ENCODE measurements around the gene ESR1. TPM values are rescaled to one million over a fixed set of nuclear protein-coding genes. Genes with fewer than 3 reads are reported as not detected.
A peak's percentile ranks its signal among the peaks of the same experiment; 100 is the strongest.

Gene ESR1
- polyA plus RNA-seq, 3 donors = 0.84 to 2.2 (median 2.0) TPM

GRCh38 chr6:152091851-152092341 lies 284.4 kb downstream of the ESR1 start:
- DNase-seq = no peak

GRCh38 chr6:152093711-152094110 lies 286.2 kb downstream of the ESR1 start:
- no peak for DNase-seq

GRCh38 chr6:152094276-152094675 lies 286.8 kb downstream of the ESR1 start:
- DNase-seq = no peak

- DNase-seq = no peak
Observed at GRCh38 chr6:152094992-152095592, 287.6 kb downstream of the ESR1 start.

- DNase-seq = peak; percentile 14
Observed at GRCh38 chr6:152096863-152097496, 289.5 kb downstream of the ESR1 start.

- DNase-seq = no peak
Observed at GRCh38 chr6:152098683-152099082, 291.2 kb downstream of the ESR1 start.

GRCh38 chr6:152099446-152100182 lies 292.1 kb downstream of the ESR1 start:
- no peak for DNase-seq

GRCh38 chr6:152100183-152100618 lies 292.7 kb downstream of the ESR1 start:
- DNase-seq = no peak

- DNase-seq = no peak
Observed at GRCh38 chr6:152107973-152108372, 300.5 kb downstream of the ESR1 start.

GRCh38 chr6:152110886-152111820 lies 303.7 kb downstream of the ESR1 start:
- no peak for DNase-seq

- DNase-seq = no peak
Observed at GRCh38 chr6:152112491-152113261, 305.2 kb downstream of the ESR1 start.

GRCh38 chr6:152117156-152118133 lies 310.0 kb downstream of the ESR1 start:
- DNase-seq = peak; percentile 37

- DNase-seq = no peak
Observed at GRCh38 chr6:152118224-152118623, 310.7 kb downstream of the ESR1 start.

GRCh38 chr6:152118678-152119077 lies 311.2 kb downstream of the ESR1 start:
- no peak for DNase-seq

- no peak for DNase-seq
Observed at GRCh38 chr6:152119831-152120230, 312.3 kb downstream of the ESR1 start.

GRCh38 chr6:152121910-152122309 lies 314.4 kb downstream of the ESR1 start:
- DNase-seq = no peak

- DNase-seq = no peak
Observed at GRCh38 chr6:152122434-152122833, 315.0 kb downstream of the ESR1 start.

- no peak for DNase-seq
Observed at GRCh38 chr6:152123076-152123475, 315.6 kb downstream of the ESR1 start.

- peak; percentile 23 for DNase-seq
Observed at GRCh38 chr6:152124429-152125074, 317.1 kb downstream of the ESR1 start.

Measured in renal pelvis (tissue), 4 donors.